ENCODE data around the gene CFAP299. TPM values are rescaled to one million over a fixed set of nuclear protein-coding genes. Genes with fewer than 3 reads are reported as not detected.

Gene CFAP299
- total RNA-seq, 1 donor from 2014 or later: not detected

DNA sequence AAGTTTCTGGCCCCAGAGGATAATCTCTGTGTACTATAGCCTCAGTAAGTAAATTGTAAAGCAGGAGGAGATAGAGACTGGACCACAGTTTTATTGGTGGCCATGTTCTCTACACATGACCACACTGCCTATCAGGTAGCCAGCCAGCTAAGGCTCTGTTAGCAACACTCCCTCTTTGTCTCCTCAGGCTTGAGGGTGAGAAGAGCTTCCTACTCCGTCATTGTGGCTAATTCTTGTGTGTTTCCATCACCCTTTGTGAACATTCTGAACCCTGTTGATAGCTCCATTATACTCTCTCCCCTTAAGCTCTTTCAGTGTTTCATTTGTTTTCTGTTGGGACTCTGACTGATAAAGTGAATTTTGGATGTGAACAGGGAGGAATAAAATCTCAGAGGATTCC is 233.4 kb downstream of the CFAP299 start:
- Mint-ChIP-seq H3K36me3 (ENCODE audit: unreplicated experiment) (no peaks in the 10 kb centered on the region), H3K4me3 (ENCODE audit: unreplicated experiment) (no peak overlapping the region), H3K4me1 (ENCODE audit: unreplicated experiment) (no peaks in the 10 kb centered on the region), H3K9me3 (ENCODE audit: unreplicated experiment) (no peaks in the 10 kb centered on the region), H3K27ac (ENCODE audit: unreplicated experiment) (no peak overlapping the region), H3K27me3 (ENCODE audit: unreplicated experiment) (peaks cover 22% of the 10 kb centered on the region)
- TF ChIP-seq CTCF (IDR thresholded peaks at IDR 0.05): no peak
- no peak for DNase-seq (ENCODE audit: extremely low spot score, unreplicated experiment)

DNA sequence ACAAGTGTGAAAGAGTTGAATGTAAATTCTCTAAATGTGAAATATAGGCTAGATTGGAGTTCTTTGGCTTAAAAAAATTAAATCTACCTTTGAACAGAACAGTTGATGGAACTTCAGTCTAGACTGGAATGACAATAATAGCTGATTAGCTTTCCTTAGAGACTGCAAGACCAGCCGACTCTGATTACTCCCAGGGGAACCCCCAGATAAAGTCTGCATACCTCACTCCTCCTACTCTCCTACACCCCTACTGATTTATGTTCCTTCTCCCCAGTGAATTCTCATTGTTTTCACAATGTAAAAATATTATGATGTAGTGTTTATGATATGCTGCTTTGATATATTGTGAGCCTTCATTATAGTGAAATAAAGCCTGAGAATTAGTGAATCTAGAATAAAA is 241.3 kb downstream of the CFAP299 start:
- no peaks in the 10 kb centered on the region for H3K9me3 Mint-ChIP-seq (ENCODE audit: unreplicated experiment)
- no peaks in the 10 kb centered on the region for H3K4me1 Mint-ChIP-seq (ENCODE audit: unreplicated experiment)
- no peak for TF ChIP-seq CTCF (IDR thresholded peaks at IDR 0.05)
- no peak for DNase-seq (ENCODE audit: extremely low spot score, unreplicated experiment)
- H3K27ac Mint-ChIP-seq (ENCODE audit: unreplicated experiment): no peak overlapping the region
- peaks cover 23% of the 10 kb centered on the region for H3K27me3 Mint-ChIP-seq (ENCODE audit: unreplicated experiment)
- H3K4me3 Mint-ChIP-seq (ENCODE audit: unreplicated experiment): no peak overlapping the region
- H3K36me3 Mint-ChIP-seq (ENCODE audit: unreplicated experiment): no peaks in the 10 kb centered on the region

GRCh38 chr4:80578001-80578400 is 242.5 kb downstream of the CFAP299 start:
- Mint-ChIP-seq H3K27ac (ENCODE audit: unreplicated experiment) (no peak overlapping the region), H3K9me3 (ENCODE audit: unreplicated experiment) (no peaks in the 10 kb centered on the region), H3K4me3 (ENCODE audit: unreplicated experiment) (no peak overlapping the region), H3K4me1 (ENCODE audit: unreplicated experiment) (no peaks in the 10 kb centered on the region), H3K36me3 (ENCODE audit: unreplicated experiment) (no peaks in the 10 kb centered on the region), H3K27me3 (ENCODE audit: unreplicated experiment) (peaks cover 27% of the 10 kb centered on the region)
- DNase-seq (ENCODE audit: extremely low spot score, unreplicated experiment): no peak
- TF ChIP-seq CTCF (IDR thresholded peaks at IDR 0.05): no peak

GRCh38 chr4:80585542-80585941 is 250.0 kb downstream of the CFAP299 start:
- Mint-ChIP-seq H3K9me3 (ENCODE audit: unreplicated experiment) (no peaks in the 10 kb centered on the region), H3K27ac (ENCODE audit: unreplicated experiment) (no peak overlapping the region), H3K36me3 (ENCODE audit: unreplicated experiment) (no peaks in the 10 kb centered on the region), H3K27me3 (ENCODE audit: unreplicated experiment) (peaks cover 11% of the 10 kb centered on the region), H3K4me1 (ENCODE audit: unreplicated experiment) (no peaks in the 10 kb centered on the region), H3K4me3 (ENCODE audit: unreplicated experiment) (no peak overlapping the region)
- no peak for DNase-seq (ENCODE audit: extremely low spot score, unreplicated experiment)
- TF ChIP-seq CTCF (IDR thresholded peaks at IDR 0.05): no peak

- Mint-ChIP-seq H3K9me3 (ENCODE audit: unreplicated experiment) (no peaks in the 10 kb centered on the region), H3K4me1 (ENCODE audit: unreplicated experiment) (no peaks in the 10 kb centered on the region), H3K4me3 (ENCODE audit: unreplicated experiment) (no peak overlapping the region), H3K27me3 (ENCODE audit: unreplicated experiment) (peaks cover 8% of the 10 kb centered on the region), H3K27ac (ENCODE audit: unreplicated experiment) (no peak overlapping the region), H3K36me3 (ENCODE audit: unreplicated experiment) (no peaks in the 10 kb centered on the region)
- no peak for DNase-seq (ENCODE audit: extremely low spot score, unreplicated experiment)
- TF ChIP-seq CTCF (IDR thresholded peaks at IDR 0.05): no peak
Measured at GRCh38 chr4:80586716-80587115, 251.2 kb downstream of the CFAP299 start.
